Loucy (cell line): ENCODE results near the gene TRIM56.

Experiments
- H2AFZ ChIP-seq: fragments of 200-600 bp; sonication (generic); 2 replicates; pipeline ENCODE4 v1.6.0; 2016; ENCODE audit warnings: antibody characterized with exemption, mild to moderate bottlenecking, low read length, moderate library complexity
- H3F3A ChIP-seq: fragments of 200-600 bp; 2 replicates; pipeline ENCODE4 v1.6.0; 2016; ENCODE audit warnings: antibody characterized with exemption, low read depth, mild to moderate bottlenecking
- H3K27me3 ChIP-seq: fragments of 200-600 bp; sonication (generic); 2 replicates; pipeline ENCODE4 v1.6.1; 2014; ENCODE audit warnings: low read length, mild to moderate bottlenecking; ENCODE audit not compliant: insufficient read depth, poor library complexity, severe bottlenecking
- H3K36me3 ChIP-seq: fragments of 200-600 bp; sonication (generic); 2 replicates; pipeline ENCODE4 v1.6.1; 2016; ENCODE audit warnings: low read length; ENCODE audit not compliant: insufficient read depth
- H3K4me1 ChIP-seq: fragments of 200-600 bp; sonication (generic); 2 replicates; pipeline ENCODE4 v1.5.1; 2014; ENCODE audit warnings: low read length, mild to moderate bottlenecking; ENCODE audit not compliant: insufficient read depth, poor library complexity, severe bottlenecking
- H3K4me2 ChIP-seq: fragments of 200-600 bp; sonication (generic); 2 replicates; pipeline ENCODE4 v1.6.0; 2014; ENCODE audit warnings: antibody characterized with exemption, low read length, low read depth, mild to moderate bottlenecking; ENCODE audit not compliant: poor library complexity, severe bottlenecking
- H3K4me3 ChIP-seq: fragments of 200-600 bp; sonication (generic); 2 replicates; pipeline ENCODE4 v1.5.1; 2014; ENCODE audit warnings: low read length, mild to moderate bottlenecking, mixed read lengths; ENCODE audit not compliant: poor library complexity, severe bottlenecking
- H3K79me2 ChIP-seq: fragments of 200-600 bp; sonication (generic); 2 replicates; pipeline ENCODE4 v1.6.1; 2014; ENCODE audit warnings: low read length; ENCODE audit not compliant: insufficient read depth
- H3K9ac ChIP-seq: fragments of 200-600 bp; sonication (generic); 2 replicates; pipeline ENCODE4 v1.6.0; 2014; ENCODE audit warnings: mild to moderate bottlenecking, low read depth, low read length, moderate library complexity; ENCODE audit not compliant: poor library complexity, severe bottlenecking
- H3K9me2 ChIP-seq: fragments of 200-600 bp; sonication (generic); replicated peaks from 2 replicates; pipeline ENCODE4 v1.6.1; 2016; ENCODE audit warnings: low read depth, low read length, mixed read lengths
- H3K9me3 ChIP-seq: fragments of 200-600 bp; sonication (generic); 2 replicates; pipeline ENCODE4 v1.6.1; 2014; ENCODE audit warnings: mild to moderate bottlenecking, antibody characterized with exemption, low read length, low read depth; ENCODE audit not compliant: insufficient read depth
- H4K20me1 ChIP-seq: fragments of 200-600 bp; sonication (generic); 2 replicates; pipeline ENCODE4 v1.6.0; 2014; ENCODE audit warnings: antibody characterized with exemption, low read length, mild to moderate bottlenecking; ENCODE audit not compliant: insufficient read depth, poor library complexity, severe bottlenecking
- EZH2phosphoT487 ChIP-seq: fragments of 200-600 bp; IDR thresholded peaks from 2 replicates; pipeline ENCODE4 v1.6.1; 2018; ENCODE audit warnings: antibody characterized with exemption, mild to moderate bottlenecking, moderate library complexity, borderline replicate concordance
- TF ChIP-seq, protein P1 (sequence below): fragments of 200-600 bp; sonication (generic); conservative IDR thresholded peaks from 2 replicates; pipeline ENCODE4 v1.5.1; 2014; ENCODE audit warnings: mild to moderate bottlenecking, antibody characterized with exemption, low read length

TRIM56 gene

DNA sequence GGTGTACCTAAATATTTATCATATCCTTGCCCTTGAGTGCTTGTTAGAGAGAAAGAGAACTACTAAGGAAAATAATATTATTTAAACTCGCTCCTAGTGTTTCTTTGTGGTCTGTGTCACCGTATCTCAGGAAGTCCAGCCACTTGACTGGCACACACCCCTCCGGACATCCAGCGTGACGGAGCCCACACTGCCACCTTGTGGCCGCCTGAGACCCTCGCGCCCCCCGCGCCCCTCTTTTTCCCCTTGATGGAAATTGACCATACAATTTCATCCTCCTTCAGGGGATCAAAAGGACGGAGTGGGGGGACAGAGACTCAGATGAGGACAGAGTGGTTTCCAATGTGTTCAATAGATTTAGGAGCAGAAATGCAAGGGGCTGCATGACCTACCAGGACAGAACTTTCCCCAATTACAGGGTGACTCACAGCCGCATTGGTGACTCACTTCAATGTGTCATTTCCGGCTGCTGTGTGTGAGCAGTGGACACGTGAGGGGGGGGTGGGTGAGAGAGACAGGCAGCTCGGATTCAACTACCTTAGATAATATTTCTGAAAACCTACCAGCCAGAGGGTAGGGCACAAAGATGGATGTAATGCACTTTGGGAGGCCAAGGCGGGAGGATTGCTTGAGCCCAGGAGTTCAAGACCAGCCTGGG is 53.1 kb downstream of the TRIM56 start:
- Histone ChIP-seq H2AFZ (peak overlapping the region; percentile 94), H3F3A (no peaks in the 10 kb centered on the region; the same call in 1 of the 2 replicates), H3K79me2 (no peaks in the 10 kb centered on the region), H3K9me2 (no peaks in the 10 kb centered on the region), H3K9me3 (no peaks in the 10 kb centered on the region), H4K20me1 (no peaks in the 10 kb centered on the region), H3K4me1 (peaks cover 44% of the 10 kb centered on the region), H3K36me3 (no peaks in the 10 kb centered on the region), H3K27me3 (no peaks in the 10 kb centered on the region), H3K4me2 (peak overlapping the region; percentile 66), H3K9ac (peak overlapping the region; percentile 64), H3K4me3 (peak overlapping the region; percentile 74)
- TF ChIP-seq, protein P1, sequence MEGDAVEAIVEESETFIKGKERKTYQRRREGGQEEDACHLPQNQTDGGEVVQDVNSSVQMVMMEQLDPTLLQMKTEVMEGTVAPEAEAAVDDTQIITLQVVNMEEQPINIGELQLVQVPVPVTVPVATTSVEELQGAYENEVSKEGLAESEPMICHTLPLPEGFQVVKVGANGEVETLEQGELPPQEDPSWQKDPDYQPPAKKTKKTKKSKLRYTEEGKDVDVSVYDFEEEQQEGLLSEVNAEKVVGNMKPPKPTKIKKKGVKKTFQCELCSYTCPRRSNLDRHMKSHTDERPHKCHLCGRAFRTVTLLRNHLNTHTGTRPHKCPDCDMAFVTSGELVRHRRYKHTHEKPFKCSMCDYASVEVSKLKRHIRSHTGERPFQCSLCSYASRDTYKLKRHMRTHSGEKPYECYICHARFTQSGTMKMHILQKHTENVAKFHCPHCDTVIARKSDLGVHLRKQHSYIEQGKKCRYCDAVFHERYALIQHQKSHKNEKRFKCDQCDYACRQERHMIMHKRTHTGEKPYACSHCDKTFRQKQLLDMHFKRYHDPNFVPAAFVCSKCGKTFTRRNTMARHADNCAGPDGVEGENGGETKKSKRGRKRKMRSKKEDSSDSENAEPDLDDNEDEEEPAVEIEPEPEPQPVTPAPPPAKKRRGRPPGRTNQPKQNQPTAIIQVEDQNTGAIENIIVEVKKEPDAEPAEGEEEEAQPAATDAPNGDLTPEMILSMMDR = peak; percentile 93
- no peak for TF ChIP-seq EZH2phosphoT487

DNA sequence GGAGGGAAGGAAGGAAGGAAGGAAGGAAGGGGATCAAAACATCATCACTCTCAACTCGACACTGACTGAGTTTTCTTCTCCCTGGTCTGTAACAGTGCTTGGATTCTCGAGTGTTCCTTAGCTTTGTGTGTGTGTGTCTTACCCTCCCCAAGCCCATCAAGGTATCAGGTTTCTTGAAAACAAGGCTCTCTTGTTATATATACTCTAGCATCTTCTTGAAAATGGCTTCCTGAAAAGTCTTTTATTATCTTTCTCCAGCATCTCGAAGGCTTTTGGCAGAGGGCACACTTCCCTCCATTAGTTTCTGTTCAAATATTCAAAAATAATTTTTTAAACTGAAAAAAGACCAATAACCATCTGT is 55.0 kb downstream of the TRIM56 start:
- peaks cover 43% of the 10 kb centered on the region for H3K4me1 ChIP-seq
- peak overlapping the region; percentile 61 for H3K9ac ChIP-seq
- TF ChIP-seq, protein P1 = no peak
- no peak for TF ChIP-seq EZH2phosphoT487
- no peaks in the 10 kb centered on the region for H3K79me2 ChIP-seq
- H3K36me3 ChIP-seq = no peaks in the 10 kb centered on the region
- H3K9me3 ChIP-seq = no peaks in the 10 kb centered on the region
- H3K4me2 ChIP-seq = peak overlapping the region; percentile 29
- H3F3A ChIP-seq = no peaks in the 10 kb centered on the region; the same call in 1 of the 2 replicates
- H3K27me3 ChIP-seq = no peaks in the 10 kb centered on the region
- no peaks in the 10 kb centered on the region for H3K9me2 ChIP-seq
- peak overlapping the region; percentile 87 for H2AFZ ChIP-seq
- no peak overlapping the region for H3K4me3 ChIP-seq
- no peaks in the 10 kb centered on the region for H4K20me1 ChIP-seq

DNA sequence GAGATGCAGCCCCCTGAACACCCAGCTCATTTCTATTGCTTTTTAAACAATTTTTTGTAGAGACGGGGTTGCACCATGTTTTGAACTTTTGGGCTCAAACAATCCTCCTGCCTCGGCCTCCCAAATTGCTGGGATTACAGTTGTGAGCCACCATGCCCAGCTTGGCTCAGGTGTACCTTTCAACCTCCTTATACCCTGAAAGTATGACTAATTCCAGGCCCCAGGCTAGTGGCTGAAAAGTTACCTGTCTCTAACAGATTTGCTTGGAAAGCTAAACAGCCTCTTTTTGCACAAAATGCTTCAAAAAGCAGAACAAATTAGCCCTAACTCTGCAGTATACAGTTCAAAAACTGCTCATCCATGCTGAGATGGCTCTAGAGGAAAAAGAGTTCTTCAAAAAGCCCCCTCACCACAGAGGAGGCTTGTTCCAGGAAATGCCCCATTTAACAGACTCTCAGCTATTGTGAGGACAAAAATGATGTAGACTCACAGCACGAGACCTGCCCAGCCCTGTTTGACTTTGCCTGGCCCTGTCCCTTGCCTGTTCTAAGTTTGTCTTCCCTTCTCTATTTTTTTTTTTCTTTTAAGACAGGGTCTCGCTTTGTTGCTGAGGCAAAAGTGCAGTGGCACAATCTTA is 55.6 kb downstream of the TRIM56 start:
- Histone ChIP-seq H3K4me2 (peak overlapping the region; percentile 29), H3F3A (no peaks in the 10 kb centered on the region; the same call in 1 of the 2 replicates), H4K20me1 (no peaks in the 10 kb centered on the region), H2AFZ (peak overlapping the region; percentile 87), H3K9me3 (no peaks in the 10 kb centered on the region), H3K79me2 (no peaks in the 10 kb centered on the region), H3K36me3 (no peaks in the 10 kb centered on the region), H3K4me3 (no peak overlapping the region), H3K27me3 (no peaks in the 10 kb centered on the region), H3K9me2 (no peaks in the 10 kb centered on the region), H3K4me1 (peaks cover 43% of the 10 kb centered on the region), H3K9ac (peak overlapping the region; percentile 61)
- TF ChIP-seq, protein P1 = no peak
- no peak for TF ChIP-seq EZH2phosphoT487
